ENCODE measurements around the gene KCTD4.

DNA sequence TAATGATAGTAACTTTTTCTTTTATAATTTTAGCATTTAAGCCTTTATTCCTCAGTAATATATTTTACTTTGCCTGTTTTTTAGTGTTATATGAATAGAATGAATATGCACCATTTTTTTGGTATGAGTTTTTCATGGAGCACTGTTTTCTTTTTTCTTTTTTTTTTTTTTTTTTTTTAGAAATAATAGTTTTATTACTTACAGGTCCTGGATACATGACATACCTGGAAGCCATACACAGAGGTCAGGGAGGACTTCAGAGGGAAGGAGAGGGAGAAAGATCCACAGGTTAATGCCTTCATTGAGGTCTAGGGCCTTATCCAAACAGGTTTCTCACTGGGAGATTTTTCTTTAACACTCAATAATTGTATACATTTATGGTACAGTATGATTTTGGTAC lies 26.4 kb downstream of the KCTD4 start:
- TF ChIP-seq CTCF (IDR thresholded peaks at IDR 0.05 in 4 of 5, conservative IDR thresholded peaks at IDR 0.05 in 1 of 5) (no peak), POLR2A (IDR thresholded peaks at IDR 0.05) (no peak)

Measured in gastrocnemius medialis (tissue), 4 donors.